ENCODE data around the gene SLMAP. TPM values are rescaled to one million over a fixed set of nuclear protein-coding genes. Genes with fewer than 3 reads are reported as not detected.

The SLMAP gene
- total and polyA plus RNA-seq, 7 donors, result 31.2 to 180 (median 106) TPM

DNA sequence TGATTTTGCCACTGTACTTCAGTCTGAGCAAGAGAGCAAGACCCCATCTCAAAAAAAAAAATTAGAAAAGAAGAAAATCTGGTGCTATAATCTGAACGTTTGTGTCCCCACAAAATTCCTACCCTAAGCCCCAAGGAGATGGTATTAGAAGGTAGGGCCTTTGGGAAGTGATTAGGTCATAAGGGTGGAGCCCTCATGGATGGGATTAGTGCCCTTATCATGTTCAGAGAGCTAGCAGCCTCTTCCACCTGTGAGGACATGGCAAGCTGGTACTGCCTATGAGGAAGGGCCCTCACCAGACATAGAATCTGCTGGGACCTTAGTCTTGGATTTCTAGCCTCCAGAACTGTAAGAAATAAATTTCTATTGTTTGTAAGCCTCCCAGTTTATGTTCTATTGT, 201.7 kb downstream of the SLMAP start:
- TF ChIP-seq, protein P1, sequence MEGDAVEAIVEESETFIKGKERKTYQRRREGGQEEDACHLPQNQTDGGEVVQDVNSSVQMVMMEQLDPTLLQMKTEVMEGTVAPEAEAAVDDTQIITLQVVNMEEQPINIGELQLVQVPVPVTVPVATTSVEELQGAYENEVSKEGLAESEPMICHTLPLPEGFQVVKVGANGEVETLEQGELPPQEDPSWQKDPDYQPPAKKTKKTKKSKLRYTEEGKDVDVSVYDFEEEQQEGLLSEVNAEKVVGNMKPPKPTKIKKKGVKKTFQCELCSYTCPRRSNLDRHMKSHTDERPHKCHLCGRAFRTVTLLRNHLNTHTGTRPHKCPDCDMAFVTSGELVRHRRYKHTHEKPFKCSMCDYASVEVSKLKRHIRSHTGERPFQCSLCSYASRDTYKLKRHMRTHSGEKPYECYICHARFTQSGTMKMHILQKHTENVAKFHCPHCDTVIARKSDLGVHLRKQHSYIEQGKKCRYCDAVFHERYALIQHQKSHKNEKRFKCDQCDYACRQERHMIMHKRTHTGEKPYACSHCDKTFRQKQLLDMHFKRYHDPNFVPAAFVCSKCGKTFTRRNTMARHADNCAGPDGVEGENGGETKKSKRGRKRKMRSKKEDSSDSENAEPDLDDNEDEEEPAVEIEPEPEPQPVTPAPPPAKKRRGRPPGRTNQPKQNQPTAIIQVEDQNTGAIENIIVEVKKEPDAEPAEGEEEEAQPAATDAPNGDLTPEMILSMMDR (IDR thresholded peaks at IDR 0.05), result no peak
- 67 to 81% (median 68%) methylated on average over 1 of the region's 1 CpG for WGBS, 3 donors

DNA sequence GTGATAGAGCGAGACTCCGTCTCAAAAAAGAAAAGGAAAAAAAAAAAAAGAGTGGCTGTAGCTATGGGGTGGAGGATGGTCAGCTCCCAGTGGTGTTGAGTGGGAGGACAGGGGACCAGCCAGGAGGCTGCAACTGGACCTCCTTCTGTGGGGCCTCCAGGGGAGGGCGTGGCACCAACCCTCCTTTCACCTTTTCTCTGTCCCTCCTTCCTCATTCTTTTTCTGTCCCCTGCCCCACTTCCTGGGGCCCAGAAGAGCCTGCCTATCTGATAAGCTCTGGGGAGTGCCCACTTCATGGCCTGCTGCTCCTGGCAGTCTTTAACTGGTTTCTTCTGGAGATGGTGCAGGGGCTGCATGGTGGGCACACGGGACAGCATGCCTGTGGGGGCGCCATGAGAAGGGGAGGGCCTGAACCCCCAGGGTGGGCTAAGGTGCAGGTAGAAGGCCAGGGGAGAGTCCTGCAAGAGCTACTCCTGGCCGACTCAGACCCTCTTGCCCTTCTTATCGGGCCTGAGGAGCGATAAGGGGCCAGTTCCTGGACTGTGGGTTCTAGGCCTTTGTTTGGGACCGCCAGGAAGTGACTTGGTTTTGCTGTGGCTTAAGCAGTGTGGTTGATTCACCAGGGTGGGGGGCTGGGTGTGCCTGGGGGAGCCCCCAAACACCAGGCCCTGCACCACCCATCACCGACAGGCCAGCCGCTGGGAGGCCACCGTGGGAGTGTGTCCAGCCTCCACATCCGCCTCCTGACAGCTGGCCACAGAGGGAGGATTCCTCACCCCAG, 202.7 kb downstream of the SLMAP start:
- H3K27me3 ChIP-seq (ENCODE audit: insufficient read depth in 3 of 3, low read length in 2 of 3), result no peaks in the 10 kb centered on the region
- H3K4me1 ChIP-seq, result no peaks in the 10 kb centered on the region
- DNase-seq (peak in 1 of 2 donors; percentile 59), ATAC-seq (peak in 3 of 4 donors; percentile 47 to 62 (median 56))
- peak overlapping the region; percentile 65 for H3K27ac ChIP-seq
- H3K4me3 ChIP-seq, result no peak overlapping the region
- no peaks in the 10 kb centered on the region for H3K9me3 ChIP-seq
- H3K36me3 ChIP-seq (ENCODE audit: insufficient read depth in 1 of 2, low read depth in 1 of 2), result no peaks in the 10 kb centered on the region
- TF ChIP-seq, protein P1 (IDR thresholded peaks at IDR 0.05), result no peak
- intact Hi-C loops (cut with DNase I), result no loop called here
- 73 to 75% (median 74%) methylated on average over 13 of the region's 13 CpGs for WGBS, 3 donors

More for the DNA sequence above, 201.7 kb downstream of the SLMAP start:
- H3K27ac ChIP-seq, result no peak overlapping the region
- no peaks in the 10 kb centered on the region for H3K27me3 ChIP-seq (ENCODE audit: insufficient read depth in 3 of 3, low read length in 2 of 3)
- no peak overlapping the region for H3K4me3 ChIP-seq
- DNase-seq (no peak), ATAC-seq (no peak)
- no peaks in the 10 kb centered on the region for H3K9me3 ChIP-seq
- H3K4me1 ChIP-seq, result no peaks in the 10 kb centered on the region
- intact Hi-C loops (cut with DNase I), result no loop called here
- H3K36me3 ChIP-seq (ENCODE audit: insufficient read depth in 1 of 2, low read depth in 1 of 2), result no peaks in the 10 kb centered on the region

DNA sequence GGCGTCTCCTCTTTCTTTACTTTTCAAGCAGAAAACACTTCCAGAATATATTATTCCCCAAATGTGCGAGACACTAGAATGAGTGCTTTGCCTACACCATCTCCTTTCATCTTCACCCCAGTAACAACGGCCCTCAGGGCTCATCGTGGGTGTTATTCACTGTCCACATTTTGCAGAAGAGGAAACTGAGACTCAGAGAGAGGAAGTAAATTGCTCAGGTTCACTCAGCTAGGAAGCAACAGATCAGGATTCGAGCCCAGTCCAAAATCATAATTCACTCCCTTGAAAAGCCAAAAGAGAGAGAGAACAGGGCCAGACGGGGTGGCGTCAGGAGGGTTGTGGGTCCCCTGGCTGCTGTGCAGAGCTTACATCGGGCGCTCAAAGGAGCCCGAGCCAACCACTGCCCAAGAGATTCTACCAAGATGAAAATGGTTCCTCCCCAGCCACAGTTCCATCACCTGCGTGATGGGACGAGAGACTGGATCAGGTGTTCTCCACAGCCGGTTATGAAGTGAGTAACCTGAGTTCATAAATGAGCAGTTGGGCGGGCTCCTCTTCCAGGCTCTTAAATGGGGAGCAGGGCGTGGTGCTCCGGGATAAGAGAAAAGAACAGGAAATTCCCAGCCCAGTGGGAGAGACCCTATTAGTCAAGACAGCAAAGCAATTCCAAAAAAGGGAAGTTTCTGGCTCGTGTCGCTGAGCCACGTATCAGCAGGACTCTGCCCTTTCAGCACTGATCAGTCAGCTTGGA, 203.5 kb downstream of the SLMAP start:
- intact Hi-C loops (cut with DNase I), result no loop called here
- Histone ChIP-seq H3K4me1 (no peaks in the 10 kb centered on the region), H3K4me3 (peak overlapping the region; percentile 18), H3K27ac (peak overlapping the region; percentile 65), H3K36me3 (ENCODE audit: insufficient read depth in 1 of 2, low read depth in 1 of 2) (no peaks in the 10 kb centered on the region), H3K9me3 (no peaks in the 10 kb centered on the region), H3K27me3 (ENCODE audit: insufficient read depth in 3 of 3, low read length in 2 of 3) (no peaks in the 10 kb centered on the region)
- ATAC-seq (peak in 2 of 4 donors; percentile 22 to 51), DNase-seq (no peak)
- TF ChIP-seq, protein P1 (IDR thresholded peaks at IDR 0.05), result no peak
- 45 to 54% (median 53%) methylated on average over 19 of the region's 19 CpGs for WGBS, 3 donors

DNA sequence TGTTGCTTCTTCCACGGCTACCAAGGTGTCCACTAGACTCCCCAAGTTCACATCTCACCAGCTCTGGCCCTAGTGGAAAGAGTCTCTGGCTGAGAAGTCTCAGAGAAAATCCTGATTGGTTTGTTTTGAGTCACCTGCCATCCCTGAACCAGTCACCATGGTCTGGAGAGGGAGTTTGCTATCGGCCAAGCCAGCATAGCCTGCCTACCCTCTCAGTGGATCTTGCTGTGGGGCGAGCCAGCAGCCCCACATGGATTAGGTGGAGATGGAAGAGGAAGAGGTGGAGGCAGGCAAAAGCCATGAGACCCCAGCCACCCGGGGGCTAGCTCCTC, 204.0 kb downstream of the SLMAP start:
- TF ChIP-seq, protein P1 (IDR thresholded peaks at IDR 0.05), result no peak
- intact Hi-C loops (cut with DNase I), result no loop called here
- Histone ChIP-seq H3K4me1 (no peaks in the 10 kb centered on the region), H3K27me3 (ENCODE audit: insufficient read depth in 3 of 3, low read length in 2 of 3) (no peaks in the 10 kb centered on the region), H3K4me3 (peak overlapping the region; percentile 18), H3K36me3 (ENCODE audit: insufficient read depth in 1 of 2, low read depth in 1 of 2) (no peaks in the 10 kb centered on the region), H3K9me3 (no peaks in the 10 kb centered on the region), H3K27ac (peak overlapping the region; percentile 46)
- ATAC-seq (peak in 1 of 4 donors; percentile 22), DNase-seq (no peak)
- 72 to 75% (median 75%) methylated on average over 4 of the region's 4 CpGs for WGBS, 3 donors

Data from psoas muscle (tissue), 8 donors.